H1 (cell line): ENCODE measurements around the gene GRP. TPM values are rescaled to one million over a fixed set of nuclear protein-coding genes. Genes with fewer than 3 reads are reported as not detected.

Source experiments
- GABPA ChIP-seq: IDR thresholded peaks from 2 replicates; pipeline ENCODE4 v1.6.1; 2011; ENCODE audit warnings: mild to moderate bottlenecking, low read length, moderate library complexity, borderline replicate concordance; ENCODE audit not compliant: insufficient read depth
- polyA plus RNA-seq, 7 experiments: library from polyadenylated mRNA; depleted of rRNA in 3 of 7; stranded (reverse) in 5 of 7; unstranded in 2 of 7; fragments of >200 nt in 5 of 7; fragments of 200-250 nt in 2 of 7; gene quantifications; 1 replicate in 5 of 7; 2 replicates in 1 of 7; 4 replicates in 1 of 7; pipeline versions ENCODE4 v1.2.1 to v1.2.3, GENCODE V29; 2011 to 2013; ENCODE audit warnings: missing spikeins in 2 of 7, mixed read lengths in 2 of 7
- total RNA-seq: library from RNA; stranded (reverse); fragmentation: NEBNext Ultra II Directional; extraction: Animal tissue kit (Norgen Biotek cat#: 25700); gene quantifications from 2 replicates; pipeline ENCODE4 v1.2.1, GENCODE V29; 2021

Gene GRP
- total and polyA plus RNA-seq, 2 of the 8 experiments (the other 6 are each of a cell fraction or from before 2014, with no cell fraction given): not detected

DNA sequence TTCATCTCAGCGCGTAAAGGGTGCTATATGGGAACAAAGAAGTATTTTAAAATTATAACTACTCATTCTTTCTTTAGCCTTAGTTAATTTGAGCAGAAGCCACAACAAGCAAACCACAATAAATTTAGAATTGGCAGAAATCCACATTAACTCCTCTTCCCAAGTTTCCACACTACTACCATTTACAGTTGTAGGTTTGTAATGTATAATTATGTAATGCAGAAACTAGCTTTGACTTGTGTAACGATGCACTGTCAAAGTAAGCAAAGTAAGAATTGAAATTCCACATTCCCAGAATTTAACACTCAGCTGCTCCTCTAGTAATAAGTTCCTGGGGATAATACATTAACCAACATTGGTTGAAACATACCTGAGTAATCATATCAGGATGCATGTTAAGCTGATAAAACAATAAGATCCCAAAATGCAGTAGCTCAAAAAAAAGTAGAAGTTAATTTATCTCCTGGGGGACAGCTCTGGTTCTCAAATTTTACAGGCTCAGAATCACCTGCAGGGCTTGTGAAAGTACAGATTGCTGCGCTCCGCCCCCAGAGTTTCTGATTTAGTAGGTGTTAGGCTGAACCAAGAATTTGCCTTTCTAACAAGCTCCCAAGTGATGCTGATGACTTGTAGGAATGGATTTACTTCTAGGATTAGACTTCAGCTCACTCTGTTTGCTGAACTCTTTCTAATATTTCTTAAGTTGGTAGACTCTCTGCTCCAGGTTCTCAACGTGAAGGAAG, 9.9 kb downstream of the GRP start (continued):
- TF ChIP-seq GABPA: no peak
